Sciatic nerve (tissue), 2 donors: Measurements from ENCODE around the gene AP3B1. TPM values are rescaled to one million over a fixed set of nuclear protein-coding genes. Genes with fewer than 3 reads are reported as not detected.

Source experiments
- ATAC-seq: fragments of 200-7000 bp; cut with Tn5 transposase; one replicate; pipeline ENCODE4 v1.9.1; 2020; ENCODE audit warnings: mild to moderate bottlenecking, moderate library complexity
- DNase-seq: peaks from one replicate; pipeline ENCODE4 v3.0.0-alpha.2; 2020; ENCODE audit warnings: low spot score
- intact Hi-C: fragments of 100-400 bp; cut with DNase I; formaldehyde crosslinking; loops from one replicate; pipeline ENCODE4 v1.14.2; 2022
- total RNA-seq: library from RNA; stranded (reverse); fragmentation: NEBNext Ultra II Directional; extraction: Animal tissue kit (Norgen Biotek cat#: 25700); gene quantifications from one replicate; pipeline ENCODE4 v1.2.1, GENCODE V29; 2021
- donor health status: DM: no; HTN: no; CAD: no.
- donor health status: DM: no; HTN: no; CAD: no.

AP3B1 gene
- total RNA-seq, 1 donor from 2014 or later, result 43.7 TPM

DNA sequence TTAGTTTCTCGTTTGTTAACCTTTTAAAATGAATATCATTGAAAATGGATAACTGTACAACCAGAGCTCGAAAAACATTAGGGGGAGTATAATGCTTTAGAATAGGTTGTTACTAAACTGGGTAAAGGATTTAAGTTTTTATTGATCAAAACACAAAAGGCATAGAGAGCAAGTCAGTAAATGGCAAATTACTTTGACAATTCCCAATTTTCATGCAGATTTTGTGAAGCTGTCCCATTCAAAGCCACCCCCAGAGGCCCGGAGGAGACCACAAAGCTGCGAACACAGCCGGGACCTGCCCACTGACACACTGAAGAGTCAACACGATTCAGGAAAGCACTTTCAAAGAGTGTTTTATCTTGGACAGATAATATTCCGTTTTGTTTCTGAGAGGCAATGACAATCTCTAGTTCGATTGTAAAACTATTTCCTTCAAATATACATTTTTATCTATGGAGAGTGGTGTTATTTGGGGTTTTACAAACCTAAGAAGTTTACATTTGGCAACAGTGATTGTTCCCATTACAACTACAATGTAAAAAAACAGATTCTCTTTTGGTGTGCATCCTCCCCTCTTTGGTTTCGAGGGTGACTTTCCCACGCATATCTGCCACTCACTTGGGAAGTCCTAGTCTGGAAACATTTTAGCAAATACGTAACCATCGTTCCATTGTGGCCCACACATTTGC, 335.7 kb downstream of the AP3B1 start:
- intact Hi-C loops, result no loop called here
- ATAC-seq, result no peak
- DNase-seq, result no peak

DNA sequence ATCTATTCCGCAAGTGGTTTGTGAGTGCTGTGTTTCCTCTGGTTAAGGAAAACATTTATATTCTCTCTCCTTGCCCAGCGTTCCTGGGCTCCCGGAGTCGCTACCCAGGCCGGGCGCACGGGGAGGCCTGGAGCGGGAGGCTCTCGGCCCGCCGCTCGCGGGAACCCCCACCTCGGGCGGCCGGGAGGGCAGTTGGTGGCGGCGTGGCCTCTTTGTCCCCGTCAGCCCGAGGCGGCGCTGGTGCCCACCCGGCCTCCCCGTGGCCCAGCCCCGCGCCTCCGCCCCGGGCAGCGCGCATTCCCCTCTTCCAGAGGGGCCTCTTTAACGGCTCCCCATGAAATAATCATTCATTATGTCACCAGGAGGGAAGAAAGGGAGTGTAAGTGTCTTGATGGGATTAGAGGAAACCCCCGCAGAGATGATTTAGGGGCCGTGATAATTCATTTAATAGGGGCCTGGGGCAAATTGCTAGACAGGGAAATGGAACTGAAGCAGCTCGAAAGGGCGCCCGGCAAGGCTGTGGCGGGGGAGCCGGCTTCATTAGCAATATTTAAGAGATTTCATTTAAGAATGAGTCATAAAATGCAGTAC, 336.5 kb downstream of the AP3B1 start:
- no peak for ATAC-seq
- no peak for DNase-seq
- intact Hi-C loops, result no loop called here

DNA sequence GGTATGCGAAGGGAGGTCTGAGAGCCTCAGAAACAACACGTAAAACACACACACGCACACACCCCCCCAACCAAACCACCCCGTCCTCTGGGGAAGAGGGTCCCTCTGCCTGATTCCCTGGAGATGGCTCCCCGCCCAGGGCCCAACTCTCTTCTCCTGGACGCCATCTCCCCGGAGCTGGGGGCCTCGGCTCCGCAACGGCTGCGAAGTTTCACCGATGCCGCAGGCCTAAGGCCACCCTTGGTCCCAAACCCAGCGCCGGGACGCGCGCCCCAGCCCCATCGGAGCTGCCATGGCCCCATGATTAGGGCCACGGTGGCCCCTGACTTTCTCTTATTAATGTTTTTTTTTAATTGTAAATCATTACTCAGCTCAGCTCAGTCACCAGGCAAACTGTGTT, 337.0 kb downstream of the AP3B1 start:
- DNase-seq (no peak), ATAC-seq (no peak)
- intact Hi-C loops, result no loop called here

- DNase-seq (no peak), ATAC-seq (no peak)
- intact Hi-C loops, result no loop called here
Observed at GRCh38 chr5:77957081-77957480, 337.4 kb downstream of the AP3B1 start.

GRCh38 chr5:77955577-77955976, 338.9 kb downstream of the AP3B1 start:
- DNase-seq, result no peak
- intact Hi-C loops, result no loop called here
- ATAC-seq, result no peak

GRCh38 chr5:77953374-77953773, 341.1 kb downstream of the AP3B1 start:
- ATAC-seq (no peak), DNase-seq (no peak)
- intact Hi-C loops, result no loop called here

- no peak for ATAC-seq
- DNase-seq, result no peak
- intact Hi-C loops, result no loop called here
Observed at GRCh38 chr5:77952636-77953212, 341.8 kb downstream of the AP3B1 start.

Other genes with a start within 250 kb of the AP3B1 start
- gene SCAMP1, start 65.9 kb upstream of the AP3B1 start, total RNA-seq, result 61.6 TPM